ENCODE measurements around the gene INPP5K.

The INPP5K gene

DNA sequence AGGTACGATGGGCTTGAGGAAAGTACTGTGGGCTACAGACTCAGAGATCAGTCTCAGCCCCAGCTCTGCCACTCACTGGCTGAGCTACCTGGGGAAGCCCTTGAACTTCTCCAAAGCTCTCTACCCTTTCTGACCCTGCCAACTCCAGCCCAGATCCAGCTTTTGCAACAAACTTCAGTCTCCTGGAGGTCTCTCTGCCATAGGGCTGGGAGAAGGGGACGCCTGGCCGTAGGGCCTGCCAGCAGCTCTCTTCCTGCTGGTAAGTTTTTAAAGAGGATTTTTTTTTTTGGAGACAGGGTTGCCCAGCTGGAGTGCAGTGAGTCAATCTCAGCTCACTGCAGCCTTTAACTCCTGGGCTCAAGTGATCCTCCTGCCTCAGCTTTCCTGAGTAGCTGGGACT, 11.5 kb downstream of the INPP5K start:
- no peak for DNase-seq

DNA sequence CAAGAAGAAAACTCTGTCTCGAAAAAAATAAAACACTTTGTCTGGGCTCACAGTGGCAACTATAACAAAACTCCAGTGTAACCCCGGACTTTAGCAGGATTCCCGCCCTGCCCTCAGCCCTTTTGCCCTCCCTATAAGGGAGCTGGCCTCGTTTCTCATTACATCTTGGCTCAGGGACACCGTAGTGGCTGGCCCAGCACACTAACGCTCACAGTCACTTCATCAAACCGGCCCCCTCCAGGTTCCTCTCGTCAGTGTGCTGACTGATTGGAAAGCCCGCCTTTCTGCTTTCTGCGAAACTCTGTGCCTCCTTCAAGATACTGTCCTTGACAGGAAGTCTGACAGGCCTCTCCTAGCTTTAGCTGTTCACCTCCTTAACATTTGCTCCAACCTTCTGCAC, 12.7 kb downstream of the INPP5K start:
- no peak for DNase-seq

DNA sequence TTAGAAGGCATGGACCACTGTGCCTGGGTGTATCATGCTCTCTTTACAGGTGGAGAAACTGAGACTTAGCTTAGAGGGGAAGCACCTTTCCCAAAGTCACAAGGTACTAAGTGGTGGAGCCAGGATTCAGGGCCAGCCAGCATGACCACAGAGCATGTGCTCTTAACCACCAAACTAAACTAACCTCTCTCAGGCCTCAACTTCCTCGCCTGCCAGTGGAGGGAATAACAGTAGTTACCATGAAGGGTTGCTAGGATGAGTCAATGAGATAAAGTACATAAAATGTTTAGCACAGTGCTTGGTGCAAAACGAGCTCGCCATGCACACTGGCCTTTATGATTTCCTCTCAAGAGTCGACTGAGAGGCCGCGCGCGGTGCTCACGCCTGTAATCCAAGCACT, 17.5 kb downstream of the INPP5K start:
- no peak for DNase-seq

DNA sequence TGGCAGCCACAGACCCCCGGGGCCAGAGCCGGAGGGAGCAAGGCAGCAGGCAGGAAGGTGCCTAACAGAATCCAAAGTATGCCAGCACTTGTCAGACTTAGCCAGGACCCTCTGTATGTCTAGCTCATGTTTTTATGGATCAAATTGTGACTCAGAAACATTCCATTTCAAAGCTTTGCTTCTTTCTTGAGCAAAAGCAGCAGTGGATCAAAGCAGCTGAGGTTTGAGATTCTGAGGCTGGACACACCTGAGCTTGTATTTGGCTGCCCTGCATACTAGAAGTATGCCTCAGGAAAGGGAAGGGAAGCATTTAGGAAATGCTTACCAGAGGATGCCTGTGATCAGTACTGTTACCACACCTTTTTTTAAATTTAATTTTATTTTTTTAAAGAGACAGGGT, 18.2 kb downstream of the INPP5K start:
- no peak for DNase-seq

DNA sequence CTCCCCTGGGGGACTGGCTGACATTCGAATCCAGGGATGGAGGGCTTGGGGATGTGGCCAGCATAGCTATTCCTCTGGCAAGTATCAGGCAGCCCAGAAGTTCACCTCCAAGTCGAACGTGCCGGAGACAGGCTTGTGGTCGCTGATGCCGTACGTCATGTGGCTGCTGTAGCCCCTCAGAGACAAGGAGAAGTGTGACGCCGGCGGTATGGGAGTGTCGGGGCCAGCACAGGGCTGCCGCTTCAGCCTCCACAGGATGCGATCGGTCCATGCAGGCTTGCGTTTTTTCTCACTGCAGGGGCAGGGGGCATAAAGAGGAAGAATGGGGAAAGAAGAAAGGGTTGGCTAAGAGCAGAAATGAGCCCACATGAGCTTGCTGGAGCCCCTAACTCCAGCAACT, 18.6 kb downstream of the INPP5K start:
- no peak for DNase-seq

DNA sequence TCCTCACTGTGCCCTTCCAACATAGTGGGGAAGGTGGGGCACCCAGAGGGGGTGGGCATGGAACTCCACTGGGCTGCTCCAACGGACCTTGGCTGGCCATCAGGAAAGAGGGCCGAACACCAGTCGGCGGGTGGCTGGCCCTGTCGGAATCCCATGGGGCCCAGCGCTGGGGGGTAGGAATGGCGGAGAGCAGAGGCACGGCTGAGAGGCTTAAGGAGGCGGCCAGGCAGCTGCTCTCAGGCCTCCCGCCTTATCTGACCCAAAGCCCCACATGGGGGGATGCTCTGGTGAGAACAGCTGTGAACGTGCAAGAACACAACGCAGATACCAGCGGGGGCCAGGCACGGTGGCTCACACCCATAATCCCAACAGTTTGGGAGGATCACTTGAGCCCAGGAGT, 19.5 kb downstream of the INPP5K start:
- no peak for DNase-seq

DNA sequence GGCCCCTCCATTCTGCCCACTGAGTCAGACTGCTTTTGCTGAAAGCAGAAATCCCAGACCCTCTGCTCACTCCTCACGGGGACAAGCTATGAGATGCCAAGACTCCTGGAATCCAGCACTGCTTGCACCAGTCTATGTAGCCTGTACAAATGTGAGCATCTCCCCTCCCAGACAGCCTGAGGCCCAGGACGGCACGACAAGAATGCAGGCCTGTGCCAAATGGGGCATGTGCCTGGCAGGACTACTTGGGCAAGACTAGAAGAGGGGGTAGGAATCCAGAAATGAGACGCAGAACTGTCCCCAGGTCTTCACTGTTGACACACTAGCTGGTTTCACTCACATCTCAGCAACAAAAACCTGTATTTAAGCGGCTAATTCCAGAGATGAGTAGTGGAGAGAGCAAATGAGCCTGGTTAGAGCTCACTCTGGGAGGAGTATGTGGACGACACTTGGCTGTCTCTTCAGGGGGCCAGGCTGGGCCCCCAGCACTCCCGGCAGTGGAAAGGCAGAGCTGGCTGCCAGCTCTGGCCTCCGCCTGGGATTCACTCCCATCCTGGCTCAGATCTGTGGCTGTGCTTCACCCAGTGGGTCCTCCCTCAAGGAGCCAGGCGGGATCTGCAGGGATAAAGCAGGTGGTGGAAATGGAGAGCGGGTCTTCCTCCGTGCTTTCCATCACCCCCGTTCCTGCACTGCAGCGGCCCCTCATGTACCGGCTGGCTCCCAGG, 21.0 kb downstream of the INPP5K start:
- no peak for DNase-seq

DNA sequence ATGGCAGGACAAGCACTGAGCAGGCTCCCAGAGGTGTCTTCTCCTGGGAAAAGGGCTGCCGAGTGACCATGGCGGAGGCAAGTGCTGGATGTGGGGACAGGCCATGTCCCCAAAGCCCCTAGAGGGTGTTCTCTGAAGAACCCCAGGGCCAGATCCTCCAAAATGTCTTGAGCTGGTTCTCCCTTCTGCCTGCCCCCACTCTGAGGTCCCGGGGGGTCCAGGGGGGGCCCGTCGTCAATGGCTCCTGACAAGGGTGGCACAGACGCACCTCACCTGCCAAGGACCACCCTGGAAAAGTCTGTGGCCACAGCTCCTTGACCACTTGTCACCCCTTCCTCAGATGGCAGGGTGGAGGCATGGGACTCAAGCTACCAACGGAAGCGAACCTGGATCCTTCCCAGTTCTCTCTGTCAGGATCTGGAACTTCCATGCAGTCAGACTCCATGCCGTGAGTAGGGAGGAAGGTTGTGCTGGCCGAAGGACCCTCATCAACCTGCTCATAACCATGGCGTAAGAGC, 21.6 kb downstream of the INPP5K start:
- no peak for DNase-seq

DNA sequence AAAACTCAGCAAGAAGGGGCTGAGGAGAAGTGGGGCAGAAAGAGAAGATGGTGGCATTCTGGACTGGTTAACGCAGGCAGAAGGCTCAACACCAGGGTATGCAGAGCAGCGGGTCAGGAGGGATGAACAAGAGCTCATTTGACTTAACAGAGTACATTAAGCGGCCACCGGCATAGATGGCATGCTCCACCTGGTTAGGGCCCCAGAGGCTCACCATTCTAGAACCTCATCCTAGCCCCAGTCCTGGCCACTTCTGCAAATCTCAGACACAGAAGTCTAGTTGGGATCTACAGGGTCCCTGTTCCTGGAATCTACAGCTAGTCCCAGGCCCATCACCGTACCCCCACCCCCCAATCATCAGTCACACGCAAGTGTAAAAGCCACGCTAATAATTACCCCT, 22.2 kb downstream of the INPP5K start:
- no peak for DNase-seq

DNA sequence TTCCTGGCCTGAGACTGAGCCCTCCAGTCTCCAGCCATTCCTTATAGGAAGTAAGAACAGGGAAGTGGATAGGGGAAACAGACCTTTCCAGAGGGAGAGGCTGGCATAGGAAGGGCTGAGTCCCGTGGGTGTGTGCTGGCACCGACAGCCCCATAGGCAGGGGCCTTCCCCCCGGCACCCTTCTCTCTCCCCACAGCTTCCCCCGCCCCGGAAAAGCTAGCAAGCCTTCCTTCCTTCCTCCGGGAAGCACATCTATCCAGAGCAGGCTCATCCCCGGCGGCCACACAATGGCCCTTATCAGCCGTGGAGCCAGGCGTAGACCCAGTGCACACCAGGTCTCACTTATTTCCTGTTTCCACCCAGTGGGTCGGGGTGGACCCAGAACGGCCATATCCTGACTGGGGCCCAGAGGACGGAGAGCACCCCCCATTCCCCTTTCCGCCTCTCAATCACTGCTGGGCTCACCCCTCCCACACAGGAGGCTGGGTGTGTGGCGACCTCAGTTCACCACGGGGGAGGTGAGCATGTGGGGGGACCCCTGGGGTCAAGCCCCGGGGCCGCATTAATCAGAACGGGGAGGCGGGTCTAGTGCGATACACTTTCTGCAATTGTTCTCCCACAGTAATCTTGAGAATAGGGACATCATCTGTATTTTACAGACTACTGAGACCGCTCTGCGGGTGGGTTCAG, 23.0 kb downstream of the INPP5K start:
- no peak for DNase-seq

DNA sequence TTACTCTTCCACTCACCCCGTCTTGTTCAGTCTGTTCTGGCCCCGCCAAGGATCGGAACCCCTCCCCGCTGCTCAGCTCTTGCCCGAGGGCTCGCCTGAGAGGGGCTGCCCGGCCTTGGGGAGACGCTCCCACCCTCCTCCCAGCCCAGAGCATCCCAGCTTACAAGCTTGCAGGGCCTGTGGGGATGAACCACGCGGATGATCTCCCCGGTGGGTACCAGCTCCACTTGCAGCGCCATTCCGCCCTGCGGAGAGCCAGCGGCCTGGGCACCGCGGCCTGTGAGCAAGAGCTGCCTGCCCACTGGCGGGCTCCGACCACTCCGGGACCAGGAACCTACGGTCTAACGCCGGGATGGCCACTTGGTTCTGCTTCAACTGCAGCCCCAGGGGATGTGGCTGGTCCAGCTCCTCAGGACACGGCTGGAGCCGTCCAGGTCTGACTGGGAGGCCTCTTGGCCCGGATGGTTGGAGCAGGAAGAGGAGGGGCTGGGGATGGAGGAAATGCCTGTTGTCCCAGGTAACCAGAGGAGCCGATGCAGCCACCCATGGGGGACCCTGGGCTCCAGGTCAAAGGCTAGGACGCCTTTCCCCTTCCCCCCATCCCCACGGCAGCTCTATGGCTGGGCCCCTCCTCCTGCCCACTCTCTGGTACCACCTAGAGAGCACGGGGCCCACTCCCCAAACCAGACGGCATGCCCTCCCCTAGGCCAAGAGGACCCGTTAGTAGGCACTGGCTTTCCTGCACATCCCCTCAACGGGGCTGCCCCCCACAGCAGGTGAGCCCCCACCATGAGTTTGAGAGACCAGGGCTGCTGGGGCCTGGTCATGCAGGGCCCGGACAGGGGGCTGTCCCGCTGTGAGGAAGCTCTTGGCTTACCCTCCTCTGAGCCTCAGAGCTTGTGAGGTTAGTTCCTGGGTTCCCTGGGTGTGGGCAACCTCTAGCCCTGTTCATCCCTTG, 23.9 kb downstream of the INPP5K start, which contains the start of gene MYO1C:
Gene MYO1C, minus strand, starts transcription at position 438 of the 958 bp plus-strand sequence. Its CDS starts 199 bp downstream, at position 239.
- DNase-seq, result no peak

DNA sequence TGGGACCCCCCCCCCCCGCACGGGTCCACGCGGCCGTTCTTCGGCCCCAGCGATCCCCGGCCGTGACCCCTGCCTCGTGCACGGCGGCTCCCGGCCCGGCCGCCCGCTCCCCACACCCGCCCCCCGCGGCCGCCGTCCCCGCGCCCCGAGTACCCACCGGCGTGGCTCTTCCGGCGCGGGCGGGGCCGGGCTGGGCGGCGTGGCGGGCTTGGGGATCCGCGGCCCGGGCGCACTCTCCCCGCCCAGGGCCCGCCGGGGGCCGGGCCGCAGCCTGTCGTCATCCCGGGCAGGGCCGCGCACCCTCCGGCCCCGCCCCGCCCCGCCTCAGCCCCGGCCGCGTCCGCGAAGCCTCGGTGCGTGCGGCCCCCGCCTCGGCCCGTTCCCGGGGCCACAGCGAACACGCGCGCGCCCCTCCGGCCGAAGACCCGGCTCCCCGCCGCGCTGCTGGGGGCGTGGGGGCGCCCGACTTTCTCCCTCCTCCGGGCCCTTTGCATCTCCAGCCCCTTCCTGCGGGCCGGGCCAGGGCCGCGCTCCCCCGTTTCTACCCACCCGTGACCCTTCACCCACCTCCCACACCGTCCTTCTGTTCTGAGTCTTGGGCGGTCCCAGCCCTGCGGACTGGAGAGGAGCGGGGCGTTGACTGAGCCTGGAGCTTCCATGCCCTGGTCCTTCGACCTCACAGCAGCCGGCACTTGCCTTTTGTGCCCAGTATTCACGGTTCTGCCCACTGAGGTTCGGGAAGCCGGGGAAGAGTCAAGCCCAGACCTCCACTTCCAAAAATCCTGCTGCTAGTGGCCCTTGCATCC, 24.8 kb downstream of the INPP5K start:
- no peak for DNase-seq

DNA sequence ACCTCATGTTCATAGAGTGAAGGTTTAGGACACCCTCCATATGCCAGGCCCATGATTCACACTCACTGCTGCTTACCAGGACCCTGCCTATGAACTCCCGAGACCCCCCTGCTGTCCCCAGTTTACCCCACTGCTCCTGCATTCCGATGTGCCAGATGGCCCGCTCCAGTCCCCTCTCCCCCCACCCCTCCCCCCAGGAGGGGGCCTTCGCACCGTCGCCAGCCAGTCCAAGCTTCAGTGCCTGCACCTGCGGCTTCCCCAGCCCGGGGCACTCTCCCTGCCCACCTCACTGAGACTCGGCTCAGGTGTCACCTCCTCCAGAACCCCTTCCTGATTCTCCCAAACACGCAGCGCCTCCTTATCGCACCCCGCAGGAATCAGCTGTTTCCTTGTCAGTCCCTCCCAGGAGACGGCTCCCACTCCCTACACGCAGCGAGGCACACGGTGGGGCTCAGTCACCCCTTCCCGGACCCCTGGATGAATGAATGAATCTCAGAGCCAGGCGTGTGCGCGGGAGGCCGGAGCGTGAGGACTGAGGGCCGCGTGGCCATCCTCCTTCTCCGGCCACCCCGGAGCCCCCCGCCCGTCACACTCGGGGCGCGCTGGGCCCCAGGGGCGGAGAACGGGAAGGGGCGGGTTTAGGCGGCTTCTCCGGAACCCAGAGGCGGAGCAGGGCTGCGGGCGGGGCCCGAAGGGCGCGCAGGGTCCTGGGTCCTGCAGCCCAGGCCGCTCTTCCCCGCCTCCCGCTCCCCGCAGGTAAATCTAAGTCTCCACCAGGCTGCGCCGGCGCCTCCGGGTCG, 25.6 kb downstream of the INPP5K start:
- DNase-seq, result no peak

DNA sequence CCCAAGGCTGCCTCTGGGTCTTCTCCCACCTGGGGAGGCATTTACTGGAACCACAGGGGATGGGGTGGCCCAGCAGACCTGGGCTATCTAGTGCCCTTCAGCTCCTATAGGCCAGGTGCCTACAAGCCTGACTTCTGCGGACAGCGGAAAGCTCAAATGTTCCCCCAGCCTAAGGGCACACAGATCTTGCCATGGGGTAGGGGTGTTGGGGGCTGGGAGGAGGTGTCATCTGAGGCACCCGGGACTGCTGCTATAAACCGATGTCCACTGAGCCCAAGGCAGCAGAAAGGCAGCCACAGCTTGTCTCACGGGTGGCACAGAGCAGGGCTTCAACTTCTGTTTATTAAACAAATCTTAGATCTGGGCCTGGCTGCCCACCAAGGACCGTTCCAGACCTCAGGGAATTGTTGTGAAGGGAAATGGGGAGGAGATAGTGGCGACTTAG, 27.6 kb downstream of the INPP5K start:
- DNase-seq, result no peak

DNA sequence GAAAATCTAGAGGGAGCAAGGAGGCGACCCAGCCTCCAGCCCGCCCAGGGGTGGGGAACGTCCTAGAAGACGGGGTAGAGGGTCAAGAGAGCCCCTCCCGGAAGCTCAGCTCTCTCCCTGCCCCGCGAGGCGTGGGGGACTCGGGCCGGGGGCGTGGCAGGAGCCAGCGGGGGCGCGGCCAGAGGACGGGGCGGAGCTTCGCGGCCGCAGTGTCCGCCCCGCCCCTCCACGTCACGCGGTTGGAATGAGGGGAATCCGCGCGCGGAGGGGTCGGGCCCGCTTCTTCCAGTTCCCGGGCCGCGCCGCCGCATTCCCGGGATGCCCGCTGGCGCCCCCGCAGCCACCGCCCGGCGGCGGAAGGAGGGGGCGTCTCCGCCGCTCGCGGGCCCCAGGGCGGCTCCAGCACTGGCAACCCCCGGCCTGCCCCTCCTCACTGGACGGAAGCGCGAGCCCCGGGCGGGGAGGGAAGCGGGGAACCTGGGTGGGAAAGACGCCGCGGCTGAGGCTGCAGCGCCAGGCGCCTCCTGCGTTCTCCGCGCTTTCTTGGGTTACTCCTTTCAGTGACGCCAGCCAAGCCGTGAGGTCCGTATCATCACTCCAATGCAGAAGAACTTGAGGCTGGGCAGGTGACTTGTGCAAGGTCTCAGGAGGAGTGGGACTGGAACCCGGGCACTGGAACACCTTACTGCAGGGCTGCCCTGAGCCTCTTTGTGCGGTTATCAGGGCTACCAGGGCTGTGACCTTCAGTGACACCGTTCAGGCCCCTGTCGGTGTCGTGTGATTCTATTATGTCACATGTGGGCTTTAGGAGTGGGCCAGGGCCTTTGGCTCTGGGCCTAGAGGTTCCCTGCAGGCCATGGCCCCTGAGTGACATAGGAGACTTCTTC, 28.2 kb downstream of the INPP5K start:
- no peak for DNase-seq

DNA sequence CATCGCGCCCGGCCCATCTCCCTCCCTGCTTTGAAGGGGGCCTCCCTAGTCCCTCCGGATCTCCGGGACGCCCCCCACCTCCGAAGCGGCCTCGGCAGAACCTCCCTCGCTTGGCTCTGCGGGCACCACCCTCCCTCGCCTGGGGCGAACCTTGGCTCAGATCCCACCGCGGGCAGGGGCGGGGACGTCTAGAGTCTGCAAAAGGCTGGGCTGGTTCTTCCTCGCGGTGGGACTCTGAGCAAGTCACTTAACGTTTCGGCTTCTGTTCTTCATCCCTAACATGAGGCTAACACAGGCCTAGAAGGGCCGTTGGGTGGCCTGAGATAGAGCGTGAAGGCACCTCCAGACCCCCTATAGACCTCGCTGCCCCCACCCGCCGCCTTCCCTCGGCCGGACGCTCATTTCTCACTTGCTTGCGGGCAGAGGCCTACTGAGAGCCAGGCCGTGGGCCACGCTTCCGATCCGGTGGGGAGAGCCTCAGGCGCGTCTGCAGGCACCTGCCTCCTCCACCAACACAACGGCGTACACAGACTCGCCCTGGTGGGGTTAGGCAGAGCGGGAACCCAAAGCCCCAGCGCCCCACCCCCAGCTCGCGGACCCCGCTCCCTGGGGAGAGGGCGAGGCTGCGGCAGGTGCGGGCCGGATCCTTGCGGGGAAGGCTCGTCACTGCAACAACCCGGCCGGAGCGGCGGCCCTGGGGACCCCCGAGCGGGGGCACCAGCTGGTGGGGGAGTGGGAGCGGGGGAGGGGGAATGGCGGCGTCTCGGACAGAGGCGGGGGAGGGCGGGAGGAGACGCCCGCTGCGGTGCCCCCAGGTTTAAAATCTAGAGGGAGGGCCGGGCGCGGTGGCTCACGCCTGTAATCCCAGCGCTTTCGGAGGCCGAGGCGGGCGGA, 29.4 kb downstream of the INPP5K start:
- no peak for DNase-seq

DNA sequence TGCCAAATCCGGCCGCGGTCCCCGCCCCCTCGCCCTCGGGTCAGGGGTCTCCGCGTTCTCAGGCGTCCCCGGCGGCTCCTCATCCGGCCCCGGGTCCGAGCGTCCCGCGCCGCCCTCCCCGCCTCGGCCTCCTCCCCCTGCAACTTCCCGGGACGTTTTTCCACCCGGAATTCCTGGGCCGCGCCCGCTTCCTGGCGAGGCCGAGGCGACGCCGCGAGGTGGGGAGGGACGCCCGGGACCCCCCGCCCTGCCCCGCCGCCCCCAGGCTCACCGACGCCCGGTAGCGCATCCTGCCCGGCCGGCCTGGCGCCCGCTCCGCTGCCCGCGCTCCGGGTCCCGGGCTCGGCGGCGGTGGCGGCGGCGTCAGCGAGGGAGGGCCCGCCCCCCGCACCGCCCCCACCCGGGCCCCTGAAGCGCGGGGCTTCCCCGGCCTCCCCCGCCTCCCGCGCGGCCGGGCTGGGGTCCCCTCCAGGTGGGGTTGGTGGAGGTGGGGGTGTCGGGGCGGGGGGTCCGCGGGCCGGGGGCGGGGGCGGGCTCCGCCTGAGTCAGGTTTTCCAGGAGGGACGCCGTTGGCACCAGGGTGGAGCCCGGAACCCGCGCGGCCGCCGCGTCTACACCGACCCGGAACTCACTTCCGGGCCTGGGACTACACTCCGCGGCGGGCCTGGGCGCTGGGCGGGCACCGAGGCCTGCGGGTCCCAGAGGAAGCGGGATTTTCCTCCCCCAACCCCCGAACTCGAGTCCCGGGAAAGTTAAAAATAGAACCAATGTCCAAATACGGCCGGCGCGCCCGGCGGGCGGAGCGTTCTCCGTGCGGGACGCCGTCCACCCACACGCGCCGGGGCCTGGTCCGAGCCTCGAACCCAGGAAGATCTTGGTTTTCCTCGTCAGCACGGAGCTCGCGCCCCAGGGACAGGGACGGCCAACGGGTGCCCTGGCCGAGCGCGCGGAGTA, 30.7 kb downstream of the INPP5K start:
- no peak for DNase-seq

Measured in NCI-H1048 (cell line).